Measurements from ENCODE around the gene RPRD2.

The RPRD2 gene

DNA sequence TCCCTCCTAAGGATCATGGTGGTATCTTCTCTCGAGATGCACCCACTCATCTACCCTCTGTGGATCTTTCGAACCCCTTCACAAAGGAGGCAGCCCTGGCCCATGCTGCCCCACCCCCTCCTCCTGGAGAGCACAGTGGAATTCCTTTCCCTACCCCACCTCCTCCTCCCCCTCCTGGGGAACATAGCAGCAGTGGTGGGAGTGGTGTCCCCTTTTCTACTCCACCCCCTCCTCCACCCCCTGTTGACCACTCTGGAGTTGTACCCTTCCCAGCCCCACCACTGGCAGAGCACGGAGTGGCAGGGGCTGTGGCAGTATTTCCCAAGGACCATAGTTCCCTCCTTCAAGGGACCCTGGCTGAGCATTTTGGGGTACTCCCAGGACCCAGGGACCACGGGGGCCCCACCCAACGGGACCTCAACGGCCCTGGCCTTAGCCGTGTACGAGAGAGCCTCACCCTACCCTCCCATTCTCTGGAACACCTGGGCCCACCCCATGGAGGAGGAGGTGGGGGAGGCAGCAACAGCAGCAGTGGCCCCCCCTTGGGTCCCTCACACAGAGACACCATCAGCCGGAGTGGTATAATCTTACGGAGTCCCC is 108.8 kb downstream of the RPRD2 start:
- no peak for DNase-seq (ENCODE audit: low spot score)

DNA sequence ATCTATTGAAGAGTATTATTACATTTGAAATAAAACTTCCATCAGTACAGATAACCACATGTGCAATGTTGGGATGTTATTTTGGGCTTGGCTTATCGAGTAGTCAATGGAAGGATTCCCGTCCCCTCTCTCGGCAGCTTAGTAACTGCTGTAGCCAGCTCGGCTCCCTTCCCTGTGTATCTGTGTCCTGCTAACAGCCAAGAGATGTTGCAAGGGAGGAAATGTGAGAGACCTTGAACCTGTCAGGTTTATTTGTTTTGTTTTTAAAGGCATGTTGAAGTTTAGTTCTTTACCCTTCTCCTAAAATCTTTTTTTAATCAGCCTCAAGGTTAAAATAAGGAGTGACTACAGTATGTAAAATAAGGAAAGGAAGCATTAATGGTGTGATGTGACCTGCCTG is 109.7 kb downstream of the RPRD2 start:
- DNase-seq (ENCODE audit: low spot score), result no peak

DNA sequence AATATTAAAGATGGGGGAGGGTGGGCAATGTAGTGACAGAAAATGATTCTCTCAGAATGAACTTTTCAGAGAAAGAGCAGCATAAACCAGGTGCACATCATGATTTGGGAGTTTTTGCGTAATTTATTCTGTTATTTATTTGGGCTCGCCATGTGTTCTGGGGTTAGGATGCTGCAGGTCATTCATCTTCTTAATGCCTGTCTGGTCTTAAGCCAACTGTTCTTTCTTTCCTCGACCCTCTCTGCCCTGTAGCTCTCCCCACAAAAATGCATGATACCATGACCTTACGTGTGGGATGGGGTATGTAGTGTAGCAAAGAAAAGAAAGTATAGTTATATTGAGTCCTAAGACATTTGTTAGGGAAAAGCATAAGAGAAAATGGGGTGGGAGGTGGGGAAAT is 110.9 kb downstream of the RPRD2 start:
- DNase-seq (ENCODE audit: low spot score), result no peak

GRCh38 chr1:150476754-150477153 is 112.8 kb downstream of the RPRD2 start:
- no peak for DNase-seq (ENCODE audit: low spot score)

- no peak for DNase-seq (ENCODE audit: low spot score)
These were observed 113.4 kb downstream of the RPRD2 start for GRCh38 chr1:150477320-150477719.

DNA sequence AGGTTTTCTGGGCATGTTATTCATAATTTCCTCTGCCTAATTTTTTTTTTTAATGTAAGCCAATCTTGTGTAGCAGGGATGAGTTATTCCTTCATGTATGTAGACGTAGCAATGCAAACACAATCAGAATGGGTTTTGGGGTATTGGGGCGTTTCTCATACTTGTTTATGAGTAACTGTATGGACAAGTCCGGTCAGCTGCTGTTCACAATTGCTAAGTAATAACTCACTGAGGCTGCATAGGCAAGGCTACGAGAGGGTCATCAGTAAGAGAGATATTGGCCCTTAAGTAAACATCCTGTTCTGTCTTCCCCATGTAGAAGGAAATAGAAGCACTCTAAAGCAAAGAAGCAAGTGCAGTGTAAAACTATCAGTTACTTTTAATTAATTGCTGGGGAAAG is 113.8 kb downstream of the RPRD2 start:
- no peak for DNase-seq (ENCODE audit: low spot score)

DNA sequence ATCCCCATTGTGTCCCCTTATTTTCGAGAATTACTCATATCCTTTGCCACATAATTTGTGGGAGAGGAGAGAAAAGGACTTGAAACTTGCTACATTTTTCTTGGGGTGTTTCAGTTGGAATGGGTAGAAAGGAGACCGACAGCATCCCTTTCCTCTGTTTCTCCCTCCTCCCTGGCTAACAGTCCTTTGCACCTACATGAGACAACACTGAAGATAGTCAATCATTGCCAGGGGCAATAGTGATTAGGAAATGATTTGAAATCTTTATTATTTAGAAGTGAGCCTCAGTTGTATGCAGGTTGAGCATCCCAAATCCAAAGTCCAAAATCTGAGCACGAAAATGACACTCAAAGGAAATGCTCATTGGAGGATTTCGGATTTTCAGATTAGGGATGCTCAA is 115.4 kb downstream of the RPRD2 start:
- no peak for DNase-seq (ENCODE audit: low spot score)

- peak; percentile 54 for DNase-seq (ENCODE audit: low spot score)
These were observed 116.0 kb downstream of the RPRD2 start for GRCh38 chr1:150479927-150480352.

- DNase-seq (ENCODE audit: low spot score), result no peak
These were observed 120.5 kb downstream of the RPRD2 start for GRCh38 chr1:150484431-150484830.

GRCh38 chr1:150484861-150485260 is 120.9 kb downstream of the RPRD2 start:
- no peak for DNase-seq (ENCODE audit: low spot score)

DNA sequence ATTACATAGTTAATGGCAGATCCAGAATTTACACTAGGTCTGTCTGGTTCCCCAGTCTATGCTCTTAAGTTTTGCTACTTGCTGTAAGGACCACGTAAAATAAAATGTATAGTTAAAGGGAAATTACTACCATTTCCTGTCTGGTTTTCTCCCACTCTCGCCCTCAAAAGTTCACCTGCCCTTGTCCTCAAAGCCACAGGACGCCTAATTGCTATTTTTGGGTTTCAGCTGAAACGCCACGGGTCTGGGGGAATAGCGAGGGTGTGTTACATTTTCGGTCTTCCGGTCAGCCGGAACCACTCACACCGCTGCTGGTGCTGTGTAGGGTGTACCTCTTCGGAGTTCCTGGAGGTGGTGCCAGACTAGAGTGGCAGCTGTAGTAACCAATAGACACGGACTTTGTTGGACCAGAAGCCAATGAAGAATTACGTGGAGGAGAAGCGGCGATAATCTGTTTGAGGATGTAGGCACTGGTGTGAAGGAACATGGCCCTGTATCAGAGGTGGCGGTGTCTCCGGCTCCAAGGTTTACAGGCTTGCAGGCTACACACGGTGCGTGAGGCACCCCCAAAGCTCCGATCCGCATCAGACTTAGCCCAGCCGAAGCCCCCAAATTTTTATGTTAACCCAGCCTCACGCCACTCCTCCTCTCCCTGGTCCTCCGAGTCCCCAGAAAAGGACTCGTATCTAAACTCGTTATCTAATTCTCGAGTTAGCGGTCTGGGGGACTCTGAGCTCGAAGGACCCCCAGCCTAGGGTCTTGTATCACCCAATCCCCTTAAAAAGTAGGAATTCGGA is 123.2 kb downstream of the RPRD2 start, which contains the start of gene TARS2:
Gene TARS2 (plus strand): TSS at position 454 of the 797 bp plus-strand sequence. CDS start 32 bp downstream, at position 486.
- peak; percentile 85 for DNase-seq (ENCODE audit: low spot score)

DNA sequence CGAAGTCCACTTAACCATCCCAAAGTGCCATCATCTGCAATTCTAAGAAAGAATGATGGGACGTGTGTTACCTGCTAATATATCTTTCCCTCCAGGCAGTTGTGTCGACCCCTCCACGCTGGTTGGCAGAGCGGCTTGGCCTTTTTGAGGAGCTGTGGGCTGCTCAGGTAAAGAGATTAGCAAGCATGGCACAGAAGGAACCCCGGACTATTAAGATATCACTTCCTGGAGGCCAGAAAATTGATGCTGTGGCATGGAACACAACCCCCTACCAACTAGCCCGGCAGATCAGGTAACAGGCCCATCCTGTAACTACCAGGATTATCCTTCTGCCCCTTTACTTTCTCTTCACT is 123.8 kb downstream of the RPRD2 start:
- no peak for DNase-seq (ENCODE audit: low spot score)

- no peak for DNase-seq (ENCODE audit: low spot score)
These were observed 129.2 kb downstream of the RPRD2 start for GRCh38 chr1:150493175-150493574.

- DNase-seq (ENCODE audit: low spot score), result no peak
These were observed 134.4 kb downstream of the RPRD2 start for GRCh38 chr1:150498342-150498741.

- no peak for DNase-seq (ENCODE audit: low spot score)
These were observed 141.5 kb downstream of the RPRD2 start for GRCh38 chr1:150505431-150505830.

GRCh38 chr1:150507912-150508864 is 144.2 kb downstream of the RPRD2 start, which contains the start of gene ECM1:
Gene ECM1, plus strand, starts transcription at chr1:150508109. Its CDS starts 101 bp downstream, at chr1:150508210.
- DNase-seq (ENCODE audit: low spot score), result no peak

DNA sequence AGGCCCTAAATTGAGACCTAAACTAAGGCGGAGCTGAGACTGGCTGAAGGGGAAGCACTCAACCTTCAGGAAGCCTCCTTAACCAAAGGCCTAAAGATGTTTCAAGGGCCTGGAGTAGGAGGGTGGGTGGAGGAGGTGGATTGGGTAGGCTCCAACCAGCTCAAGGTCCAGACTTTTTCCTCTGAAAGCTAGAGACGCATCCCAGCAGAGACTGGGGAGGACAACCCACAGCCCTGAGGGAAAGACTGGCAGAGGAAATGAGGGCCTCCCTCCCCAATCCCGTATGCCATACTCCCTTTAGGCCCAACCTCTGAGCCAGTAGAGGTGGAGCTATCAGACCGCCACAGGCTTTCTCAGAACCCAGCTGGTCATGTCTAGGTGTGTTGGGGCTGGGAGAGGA is 145.0 kb downstream of the RPRD2 start:
- DNase-seq (ENCODE audit: low spot score), result no peak

DNA sequence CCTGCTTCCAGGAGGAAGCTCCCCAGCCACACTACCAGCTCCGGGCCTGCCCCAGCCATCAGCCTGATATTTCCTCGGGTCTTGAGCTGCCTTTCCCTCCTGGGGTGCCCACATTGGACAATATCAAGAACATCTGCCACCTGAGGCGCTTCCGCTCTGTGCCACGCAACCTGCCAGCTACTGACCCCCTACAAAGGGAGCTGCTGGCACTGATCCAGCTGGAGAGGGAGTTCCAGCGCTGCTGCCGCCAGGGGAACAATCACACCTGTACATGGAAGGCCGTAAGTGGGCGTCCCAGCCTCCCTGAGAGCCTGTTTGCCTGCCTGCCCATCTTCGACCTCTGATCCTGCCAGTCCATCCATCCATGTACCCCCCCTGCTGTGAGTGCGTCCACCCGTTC is 147.6 kb downstream of the RPRD2 start:
- DNase-seq (ENCODE audit: low spot score), result no peak

DNA sequence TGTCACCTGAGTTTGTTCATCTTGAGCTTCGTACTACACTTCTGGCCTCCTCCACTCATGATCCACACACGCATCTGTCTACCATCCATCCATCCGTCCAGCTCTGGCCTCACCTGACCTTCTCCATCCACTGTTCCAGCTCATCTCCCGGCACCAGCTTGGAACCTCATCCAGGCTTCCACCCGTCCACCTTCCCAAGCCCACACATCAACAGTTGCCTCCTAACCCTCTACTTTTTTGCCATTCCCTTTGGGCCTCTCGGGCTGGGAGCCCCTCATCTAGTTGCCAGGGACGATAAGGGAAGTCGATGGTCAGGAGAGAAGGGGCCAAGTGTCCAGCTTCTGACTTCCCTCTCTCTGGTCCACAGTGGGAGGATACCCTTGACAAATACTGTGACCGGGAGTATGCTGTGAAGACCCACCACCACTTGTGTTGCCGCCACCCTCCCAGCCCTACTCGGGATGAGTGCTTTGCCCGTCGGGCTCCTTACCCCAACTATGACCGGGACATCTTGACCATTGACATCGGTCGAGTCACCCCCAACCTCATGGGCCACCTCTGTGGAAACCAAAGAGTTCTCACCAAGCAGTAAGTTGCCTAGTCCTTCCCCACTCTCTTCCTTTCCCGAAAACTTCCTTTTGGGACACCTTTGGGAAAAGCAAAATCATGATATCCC is 148.2 kb downstream of the RPRD2 start:
- no peak for DNase-seq (ENCODE audit: low spot score)

DNA sequence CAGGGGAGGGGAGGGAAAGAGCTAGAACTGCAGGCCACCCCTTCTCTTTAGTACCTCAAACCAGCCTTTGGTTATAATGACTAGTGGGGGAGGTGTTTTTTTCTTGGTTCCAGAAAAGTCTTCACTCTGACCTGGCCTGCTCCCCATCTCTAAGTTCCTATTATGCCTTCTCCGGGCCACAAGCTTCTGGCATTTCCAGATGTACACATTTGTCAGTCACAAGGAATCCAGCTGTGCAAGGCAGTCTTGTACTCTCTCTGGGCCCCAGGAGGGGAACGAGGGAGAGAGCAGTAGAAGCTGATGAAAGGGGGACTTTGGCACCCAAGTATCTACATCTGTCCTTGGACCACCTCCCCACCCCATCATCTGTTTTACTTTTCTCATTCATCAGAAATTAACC is 148.9 kb downstream of the RPRD2 start:
- no peak for DNase-seq (ENCODE audit: low spot score)

GRCh38 chr1:150513351-150513791 is 149.4 kb downstream of the RPRD2 start:
- no peak for DNase-seq (ENCODE audit: low spot score)

DNA sequence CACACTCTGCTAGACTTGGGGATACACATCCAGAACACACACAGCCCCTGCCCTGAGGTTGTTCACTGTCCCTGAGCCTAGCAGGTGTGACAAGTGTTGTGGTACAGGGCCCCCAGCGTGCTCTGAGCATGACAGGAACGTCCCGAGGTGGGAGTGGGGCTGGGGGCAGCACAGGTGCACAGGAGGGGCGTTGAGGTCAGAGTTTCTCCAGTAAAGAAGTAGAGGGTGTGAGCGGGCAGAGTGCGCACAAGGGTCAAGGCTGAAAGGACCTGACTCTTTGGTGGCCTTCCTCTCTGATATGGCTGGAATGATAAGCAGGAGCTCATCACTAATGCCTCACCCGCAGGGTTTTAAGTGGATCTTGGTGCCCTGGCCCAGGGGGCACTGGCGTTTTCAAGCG is 150.3 kb downstream of the RPRD2 start:
- no peak for DNase-seq (ENCODE audit: low spot score)
